Thyroid gland (tissue), 4 donors: Measurements from ENCODE around the gene RAD21L1.

Experiments
- POLR2A ChIP-seq, 2 donors: fragments of 450-650 bp; IDR thresholded peaks; one replicate each; pipeline ENCODE4 v1.6.1; 2017; ENCODE audit warnings: antibody characterized with exemption in 2 of 2, mild to moderate bottlenecking in 2 of 2, moderate library complexity in 1 of 2
- TF ChIP-seq, protein P1 (sequence below), 6 experiments: fragments of 200-600 bp in 3 of 6; fragments of 450-650 bp in 3 of 6; sonication (generic) in 3 of 6; IDR thresholded peaks; one replicate each; pipeline ENCODE4 v1.5.1; 2016 to 2019; ENCODE audit warnings: antibody characterized with exemption in 6 of 6, mild to moderate bottlenecking in 2 of 6, inconsistent platforms in 1 of 6, moderate library complexity in 1 of 6

DNA sequence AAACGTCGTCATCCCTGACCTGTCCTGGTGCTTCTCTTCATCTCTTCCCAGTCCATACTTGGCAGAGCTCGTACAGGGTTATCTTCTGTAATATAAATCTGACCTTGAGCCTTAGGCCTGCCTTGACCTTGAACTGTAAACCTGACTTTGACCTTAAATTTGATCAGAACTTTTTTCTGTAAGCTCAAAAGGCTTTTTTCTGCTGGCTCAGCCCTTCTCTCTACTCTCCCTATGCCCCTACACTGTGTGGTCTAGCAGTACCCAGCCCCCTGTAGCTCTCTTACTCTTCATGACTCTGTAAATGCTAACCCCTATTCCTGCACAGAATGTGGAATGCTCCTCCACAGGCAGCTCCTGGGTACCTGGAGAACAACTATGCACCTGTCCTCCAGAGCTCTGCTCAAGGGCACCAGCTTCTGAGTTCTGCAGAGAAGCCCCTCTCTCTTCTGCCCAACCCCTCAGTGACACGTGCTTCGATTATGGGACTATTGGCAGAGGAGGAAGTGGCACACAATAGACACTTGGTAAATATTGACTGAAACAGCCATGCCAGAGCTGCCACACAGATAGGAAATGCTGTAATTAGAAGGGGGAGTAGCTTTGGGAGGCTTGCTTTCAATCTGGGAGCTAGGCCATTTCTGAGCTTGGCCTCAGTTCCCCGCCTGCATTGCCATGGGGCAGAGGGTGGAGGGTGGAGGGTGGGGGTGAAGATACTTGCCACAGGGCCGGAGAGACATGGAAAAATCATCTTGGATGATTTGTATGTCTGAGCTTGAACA, 55.6 kb downstream of the RAD21L1 start:
- TF ChIP-seq, protein P1, sequence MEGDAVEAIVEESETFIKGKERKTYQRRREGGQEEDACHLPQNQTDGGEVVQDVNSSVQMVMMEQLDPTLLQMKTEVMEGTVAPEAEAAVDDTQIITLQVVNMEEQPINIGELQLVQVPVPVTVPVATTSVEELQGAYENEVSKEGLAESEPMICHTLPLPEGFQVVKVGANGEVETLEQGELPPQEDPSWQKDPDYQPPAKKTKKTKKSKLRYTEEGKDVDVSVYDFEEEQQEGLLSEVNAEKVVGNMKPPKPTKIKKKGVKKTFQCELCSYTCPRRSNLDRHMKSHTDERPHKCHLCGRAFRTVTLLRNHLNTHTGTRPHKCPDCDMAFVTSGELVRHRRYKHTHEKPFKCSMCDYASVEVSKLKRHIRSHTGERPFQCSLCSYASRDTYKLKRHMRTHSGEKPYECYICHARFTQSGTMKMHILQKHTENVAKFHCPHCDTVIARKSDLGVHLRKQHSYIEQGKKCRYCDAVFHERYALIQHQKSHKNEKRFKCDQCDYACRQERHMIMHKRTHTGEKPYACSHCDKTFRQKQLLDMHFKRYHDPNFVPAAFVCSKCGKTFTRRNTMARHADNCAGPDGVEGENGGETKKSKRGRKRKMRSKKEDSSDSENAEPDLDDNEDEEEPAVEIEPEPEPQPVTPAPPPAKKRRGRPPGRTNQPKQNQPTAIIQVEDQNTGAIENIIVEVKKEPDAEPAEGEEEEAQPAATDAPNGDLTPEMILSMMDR (IDR thresholded peaks at IDR 0.05): no peak
- no peak for TF ChIP-seq POLR2A (IDR thresholded peaks at IDR 0.05)
